NCI-H82 treated with DMSO at 0.1 percent for 48 hours (cell line): ENCODE measurements around the gene SNX30.
"Not testable (repeated sequence)": the region's sequence is repeated elsewhere in the genome, so short reads cannot be mapped to it uniquely, and the experiment has no call there.

ENCODE experiments used
- DNase-seq: peaks from one replicate; lab custom pipeline; 2025; ENCODE audit not compliant: unreplicated experiment; lab: John Stamatoyannopoulos, UW

The SNX30 gene

GRCh38 chr9:112750016-112750763 lies at the start of gene SNX30:
TSS of gene SNX30 (plus strand) at chr9:112750760. CDS start at chr9:112751002, 242 bp downstream.
- DNase-seq, result peak; percentile 54

GRCh38 chr9:112703304-112703703 lies 47.3 kb upstream of the SNX30 start:
- no peak for DNase-seq

- DNase-seq, result peak; percentile 32
Measured at GRCh38 chr9:112705768-112706427, 44.7 kb upstream of the SNX30 start.

- DNase-seq, result no peak
Measured at GRCh38 chr9:112711050-112711689, 39.4 kb upstream of the SNX30 start.

GRCh38 chr9:112712678-112713077 lies 37.9 kb upstream of the SNX30 start:
- no peak for DNase-seq

GRCh38 chr9:112717661-112718331 lies 32.8 kb upstream of the SNX30 start, which contains the start of gene INIP:
TSS of gene INIP (minus strand) at chr9:112718117. CDS start at chr9:112716485, 1,632 bp downstream.
- DNase-seq, result peak; percentile 95

GRCh38 chr9:112719241-112719691 lies 31.3 kb upstream of the SNX30 start:
- DNase-seq, result peak; percentile 20

GRCh38 chr9:112719696-112720095 lies 30.9 kb upstream of the SNX30 start:
- no peak for DNase-seq

- no peak for DNase-seq
Measured at GRCh38 chr9:112720113-112720780, 30.3 kb upstream of the SNX30 start.

GRCh38 chr9:112722749-112723148 lies 27.8 kb upstream of the SNX30 start:
- not testable (repeated sequence) for DNase-seq

- no peak for DNase-seq
Measured at GRCh38 chr9:112725961-112726360, 24.6 kb upstream of the SNX30 start.

- DNase-seq, result no peak
Measured at GRCh38 chr9:112726428-112726827, 24.1 kb upstream of the SNX30 start.

GRCh38 chr9:112728401-112728800 lies 22.2 kb upstream of the SNX30 start:
- no peak for DNase-seq

- DNase-seq, result no peak
Measured at GRCh38 chr9:112731971-112732370, 18.6 kb upstream of the SNX30 start.

- DNase-seq, result no peak
Measured at GRCh38 chr9:112734892-112735291, 15.7 kb upstream of the SNX30 start.

- no peak for DNase-seq
Measured at GRCh38 chr9:112743216-112743836, 7.2 kb upstream of the SNX30 start.

GRCh38 chr9:112744177-112744576 lies 6.4 kb upstream of the SNX30 start:
- DNase-seq, result no peak

- no peak for DNase-seq
Measured at GRCh38 chr9:112747094-112747493, 3.5 kb upstream of the SNX30 start.

GRCh38 chr9:112750764-112751055 lies 150 bp downstream of the SNX30 start:
- DNase-seq, result no peak

GRCh38 chr9:112751056-112751795 lies 666 bp downstream of the SNX30 start:
- DNase-seq, result peak; percentile 65
